Kidney epithelial cell (primary cell): ENCODE data around the gene CREBL2. TPM values are rescaled to one million over a fixed set of nuclear protein-coding genes. Genes with fewer than 3 reads are reported as not detected.
A peak's percentile ranks its signal among the peaks of the same experiment; 100 is the strongest.
"Not testable (repeated sequence)": the region's sequence is repeated elsewhere in the genome, so short reads cannot be mapped to it uniquely, and the experiment has no call there.

ENCODE experiments used
- DNase-seq: peaks from one replicate; pipeline ENCODE4 v3.0.0-alpha.2; 2010; ENCODE audit warnings: low read depth
- H3K27me3 ChIP-seq: 2 replicates; pipeline ENCODE4 v1.6.0; 2011; ENCODE audit warnings: low read length; ENCODE audit not compliant: control insufficient read depth, insufficient read depth
- H3K36me3 ChIP-seq: 2 replicates; pipeline ENCODE4 v1.5.1; 2011; ENCODE audit warnings: low read length; ENCODE audit not compliant: control insufficient read depth, insufficient read depth
- H3K4me3 ChIP-seq: 2 replicates; pipeline ENCODE4 v1.5.1; 2011; ENCODE audit warnings: low read depth, mild to moderate bottlenecking, control low read depth, low read length
- CTCF ChIP-seq: IDR thresholded peaks from 2 replicates; pipeline ENCODE4 v1.5.1; 2011; ENCODE audit warnings: mild to moderate bottlenecking, moderate library complexity, low read length, control low read depth, inconsistent platforms; ENCODE audit not compliant: insufficient read depth, poor library complexity, severe bottlenecking
- total RNA-seq: library from RNA; depleted of rRNA; stranded (reverse); fragments of >200 nt; gene quantifications from 2 replicates; pipeline ENCODE4 v1.2.3, GENCODE V29; 2015

CREBL2 gene
- total RNA-seq, 1 donor from 2014 or later = 21.7 TPM

- no peak for TF ChIP-seq CTCF
- DNase-seq = no peak
Measured at GRCh38 chr12:12585115-12585863, 26.4 kb upstream of the CREBL2 start.

GRCh38 chr12:12586879-12587675 lies 24.6 kb upstream of the CREBL2 start:
- TF ChIP-seq CTCF = no peak
- no peaks in the 10 kb centered on the region for H3K36me3 ChIP-seq
- no peak overlapping the region for H3K4me3 ChIP-seq
- DNase-seq = no peak
- H3K27me3 ChIP-seq = no peaks in the 10 kb centered on the region

More at GRCh38 chr12:12585115-12585863, 26.4 kb upstream of the CREBL2 start:
- H3K27me3 ChIP-seq = no peaks in the 10 kb centered on the region
- H3K36me3 ChIP-seq = no peaks in the 10 kb centered on the region
- no peak overlapping the region for H3K4me3 ChIP-seq

GRCh38 chr12:12587878-12588277 lies 23.8 kb upstream of the CREBL2 start:
- Histone ChIP-seq H3K27me3 (no peaks in the 10 kb centered on the region), H3K36me3 (no peaks in the 10 kb centered on the region), H3K4me3 (no peak overlapping the region)
- no peak for DNase-seq
- no peak for TF ChIP-seq CTCF

GRCh38 chr12:12588436-12588835 lies 23.2 kb upstream of the CREBL2 start:
- not testable (repeated sequence) for H3K27me3 ChIP-seq, H3K36me3 ChIP-seq, H3K4me3 ChIP-seq, DNase-seq

GRCh38 chr12:12590961-12591360 lies 20.7 kb upstream of the CREBL2 start:
- Histone ChIP-seq H3K36me3 (no peaks in the 10 kb centered on the region), H3K4me3 (no peak overlapping the region), H3K27me3 (no peaks in the 10 kb centered on the region)
- DNase-seq = no peak
- no peak for TF ChIP-seq CTCF

GRCh38 chr12:12592930-12593329 lies 18.7 kb upstream of the CREBL2 start:
- no peak for TF ChIP-seq CTCF
- Histone ChIP-seq H3K36me3 (no peaks in the 10 kb centered on the region), H3K4me3 (no peak overlapping the region), H3K27me3 (no peaks in the 10 kb centered on the region)
- peak; percentile 34 for DNase-seq

- H3K4me3 ChIP-seq, H3K36me3 ChIP-seq, DNase-seq, H3K27me3 ChIP-seq: not testable (repeated sequence)
Measured at GRCh38 chr12:12595929-12596328, 15.7 kb upstream of the CREBL2 start.

GRCh38 chr12:12596598-12596997 lies 15.1 kb upstream of the CREBL2 start:
- not testable (repeated sequence) for DNase-seq, H3K36me3 ChIP-seq, H3K27me3 ChIP-seq, H3K4me3 ChIP-seq
